Stimulated activated CD4-positive, alpha-beta T cell treated with anti-CD3 and anti-CD28 coated beads, TNF-alpha, amount 100 ng/mL, for 48 hours (primary cell): ENCODE results near the gene SCYL2.
"Not testable (repeated sequence)": the region's sequence is repeated elsewhere in the genome, so short reads cannot be mapped to it uniquely, and the experiment has no call there.

Experiments used
- DNase-seq, 3 donors: peaks; one replicate each; pipeline ENCODE4 v3.0.0-alpha.2; 2020; ENCODE audit warnings: low read depth in 3 of 3

The SCYL2 gene

DNA sequence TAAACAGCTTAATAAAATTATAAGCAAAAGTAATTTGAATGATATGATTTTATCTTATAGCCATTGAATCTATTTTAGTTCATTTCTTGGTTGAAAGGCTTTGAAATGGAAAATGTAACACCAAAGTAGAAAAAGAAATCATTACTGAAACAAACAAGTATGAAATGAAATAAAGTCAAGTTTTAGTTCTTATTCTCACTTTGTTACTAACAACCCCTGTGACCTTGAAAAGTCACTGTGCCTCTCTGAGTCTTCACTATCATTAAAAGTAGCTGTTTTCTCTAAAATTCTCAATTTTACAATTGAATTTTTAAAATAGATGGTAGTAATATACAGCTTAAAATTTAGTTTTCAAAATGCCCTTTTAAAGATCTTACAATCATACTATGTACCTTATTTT is 57.5 kb downstream of the SCYL2 start:
- no peak for DNase-seq

DNA sequence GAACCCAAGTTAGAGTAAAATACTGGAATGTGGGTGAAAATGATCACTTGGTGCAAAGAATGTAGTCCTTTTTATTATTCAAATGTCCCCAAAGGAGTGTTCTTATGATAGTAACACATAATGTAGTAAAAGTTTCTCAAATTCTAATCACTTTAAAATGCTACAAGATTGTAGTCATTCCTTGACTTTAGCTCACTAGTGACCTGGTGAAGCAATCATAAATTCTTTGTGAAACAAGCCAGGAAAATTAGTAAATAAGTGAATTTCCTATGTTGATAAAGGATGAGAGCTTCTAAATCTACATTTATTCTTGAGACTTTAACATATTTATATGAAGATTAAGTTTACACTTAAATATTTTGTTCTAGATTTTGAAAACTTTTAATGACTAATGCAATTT is 59.2 kb downstream of the SCYL2 start:
- no peak for DNase-seq

DNA sequence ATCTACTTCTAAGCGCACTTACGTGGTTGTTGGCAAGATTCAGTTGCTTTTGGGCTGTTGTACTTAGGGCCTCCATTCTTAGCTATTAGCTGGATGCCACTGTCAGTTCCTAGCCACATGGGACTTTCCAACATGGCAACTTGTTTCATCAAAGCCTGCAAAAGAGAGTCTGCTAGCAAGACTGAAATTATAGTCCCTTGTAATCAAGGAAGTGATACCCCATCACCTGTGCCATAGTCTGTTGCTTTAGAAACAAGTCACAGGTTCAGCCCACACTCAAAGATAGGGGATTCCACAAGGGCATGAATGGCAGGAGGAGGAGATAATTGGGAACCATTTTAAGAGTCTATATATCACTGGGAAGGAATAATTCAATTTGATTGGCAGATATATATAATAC is 62.8 kb downstream of the SCYL2 start:
- no peak for DNase-seq

DNA sequence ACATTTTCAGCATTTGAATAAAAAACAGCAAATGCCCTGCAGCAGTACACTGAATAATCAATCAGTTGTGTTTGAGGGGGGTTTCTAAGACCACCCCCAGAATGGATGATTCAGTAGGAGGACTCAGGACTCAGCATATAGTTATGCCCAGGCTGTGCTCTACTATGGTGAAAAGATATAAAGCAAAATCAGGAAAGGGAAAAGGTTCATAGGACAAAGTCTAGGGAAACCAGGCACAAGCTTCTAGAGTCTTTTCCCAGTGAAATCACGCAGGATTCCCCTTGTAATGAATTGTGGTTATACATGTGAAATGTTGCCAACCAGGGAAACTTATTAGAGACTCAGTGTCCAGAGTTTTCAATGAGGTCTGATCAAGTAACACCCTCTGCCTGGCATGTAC is 64.9 kb downstream of the SCYL2 start:
- no peak for DNase-seq

DNA sequence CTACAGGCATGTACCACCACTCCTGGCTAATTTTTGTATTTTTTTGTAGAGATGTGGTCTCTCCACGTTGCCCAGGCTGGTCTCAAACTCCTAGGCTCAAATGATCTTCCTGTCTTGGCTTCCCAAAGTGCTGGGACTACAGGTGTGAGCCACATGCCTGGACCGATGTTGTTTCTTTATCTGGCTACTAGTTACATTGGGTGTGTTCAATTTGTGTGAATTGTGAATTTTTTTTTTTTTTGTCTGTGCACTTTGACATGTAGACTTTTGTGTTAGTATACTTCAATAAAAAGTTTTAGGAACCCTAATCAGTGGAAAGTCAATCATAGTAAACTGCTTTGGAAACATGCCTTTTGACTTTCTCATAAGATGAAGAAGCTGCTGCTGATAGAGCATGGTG is 65.9 kb downstream of the SCYL2 start:
- no peak for DNase-seq

DNA sequence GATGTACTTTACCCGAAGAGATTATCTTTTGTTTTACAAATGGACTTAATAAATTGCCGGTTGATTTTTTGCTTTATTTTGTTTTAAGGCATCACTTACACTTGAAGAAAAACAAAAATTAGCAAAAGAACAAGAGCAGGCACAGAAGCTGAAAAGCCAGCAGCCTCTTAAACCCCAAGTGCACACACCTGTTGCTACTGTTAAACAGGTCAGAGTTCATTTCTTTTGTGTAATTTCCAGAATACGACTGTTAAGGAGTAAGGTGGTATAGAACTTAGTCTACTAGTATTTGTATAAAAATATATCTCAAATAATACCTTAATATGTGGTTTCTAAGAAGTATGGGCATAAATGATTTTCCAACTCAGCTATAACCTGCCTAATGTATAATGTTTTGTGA is 70.3 kb downstream of the SCYL2 start:
- DNase-seq = no peak

DNA sequence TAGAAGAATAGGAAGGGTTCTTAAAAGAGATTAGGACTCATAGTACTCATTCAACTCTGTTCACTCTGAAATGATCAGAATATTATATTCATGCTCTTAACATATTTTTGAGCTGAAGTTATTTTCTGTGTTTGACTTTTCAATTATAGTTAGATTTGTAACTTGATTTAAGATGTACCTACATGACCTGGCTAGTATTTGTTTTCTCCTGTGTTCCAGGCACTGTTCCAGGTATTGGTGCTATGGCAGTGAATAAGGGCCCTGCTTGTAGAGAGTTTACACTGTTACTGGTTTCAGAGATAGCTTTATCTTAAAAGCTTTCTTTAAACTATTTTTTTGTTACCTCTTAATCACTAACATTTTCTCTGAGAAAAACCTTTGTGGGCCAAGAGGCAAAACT is 70.8 kb downstream of the SCYL2 start:
- DNase-seq = no peak

DNA sequence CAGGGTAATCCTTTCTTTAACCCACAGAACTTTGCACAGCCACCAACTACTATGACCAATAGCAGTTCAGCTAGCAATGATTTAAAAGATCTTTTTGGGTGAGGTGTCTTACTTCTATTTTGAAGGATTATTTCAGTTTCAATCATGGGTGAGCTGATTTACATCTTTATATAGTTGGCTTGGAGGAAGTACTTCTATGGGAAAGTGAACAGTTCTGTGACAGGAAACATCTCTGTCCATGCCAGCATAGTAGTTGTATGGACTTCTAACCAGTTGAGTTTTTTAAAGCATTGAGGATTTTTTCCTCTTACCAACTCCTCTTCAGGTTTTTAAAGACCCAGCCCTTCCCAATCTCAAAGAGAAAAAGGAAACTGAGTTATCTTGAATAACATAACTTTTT is 72.1 kb downstream of the SCYL2 start:
- DNase-seq = no peak

DNA sequence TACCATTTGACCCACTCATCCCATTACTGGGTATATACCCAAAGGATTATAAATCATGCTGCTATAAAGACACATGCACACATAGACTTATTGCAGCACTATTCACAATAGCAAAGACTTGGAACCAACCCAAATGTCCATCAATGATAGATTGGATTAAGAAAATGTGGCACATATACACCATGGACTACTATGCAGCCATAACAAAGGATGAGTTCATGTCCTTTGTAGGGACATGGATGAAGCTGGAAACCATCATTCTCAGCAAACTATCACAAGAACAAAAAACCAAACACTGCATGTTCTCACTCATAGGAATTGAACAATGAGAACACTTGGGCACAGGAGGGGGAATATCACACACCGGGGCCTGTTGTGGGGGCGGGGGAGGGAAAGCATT is 75.9 kb downstream of the SCYL2 start:
- not testable (repeated sequence) for DNase-seq

DNA sequence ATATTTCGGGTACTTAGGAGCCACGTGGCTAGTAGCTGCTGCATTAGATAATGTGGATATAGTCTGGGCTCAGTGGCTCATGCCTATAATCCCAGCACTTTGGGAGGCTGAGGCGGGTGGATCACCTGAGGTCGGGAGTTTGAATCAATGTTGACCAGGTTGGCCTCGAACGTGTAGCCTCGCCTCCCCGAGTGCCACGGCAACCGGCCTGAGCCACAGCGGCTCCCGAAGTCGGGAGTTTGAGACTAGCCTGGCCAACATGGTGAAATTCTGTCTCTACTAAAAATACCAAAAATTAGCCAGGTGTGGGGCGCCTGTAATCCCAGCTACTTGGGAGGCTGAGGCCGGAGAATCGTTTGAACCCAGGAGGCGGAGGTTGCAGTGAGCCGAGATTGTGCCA is 77.4 kb downstream of the SCYL2 start:
- DNase-seq = not testable (repeated sequence)

DNA sequence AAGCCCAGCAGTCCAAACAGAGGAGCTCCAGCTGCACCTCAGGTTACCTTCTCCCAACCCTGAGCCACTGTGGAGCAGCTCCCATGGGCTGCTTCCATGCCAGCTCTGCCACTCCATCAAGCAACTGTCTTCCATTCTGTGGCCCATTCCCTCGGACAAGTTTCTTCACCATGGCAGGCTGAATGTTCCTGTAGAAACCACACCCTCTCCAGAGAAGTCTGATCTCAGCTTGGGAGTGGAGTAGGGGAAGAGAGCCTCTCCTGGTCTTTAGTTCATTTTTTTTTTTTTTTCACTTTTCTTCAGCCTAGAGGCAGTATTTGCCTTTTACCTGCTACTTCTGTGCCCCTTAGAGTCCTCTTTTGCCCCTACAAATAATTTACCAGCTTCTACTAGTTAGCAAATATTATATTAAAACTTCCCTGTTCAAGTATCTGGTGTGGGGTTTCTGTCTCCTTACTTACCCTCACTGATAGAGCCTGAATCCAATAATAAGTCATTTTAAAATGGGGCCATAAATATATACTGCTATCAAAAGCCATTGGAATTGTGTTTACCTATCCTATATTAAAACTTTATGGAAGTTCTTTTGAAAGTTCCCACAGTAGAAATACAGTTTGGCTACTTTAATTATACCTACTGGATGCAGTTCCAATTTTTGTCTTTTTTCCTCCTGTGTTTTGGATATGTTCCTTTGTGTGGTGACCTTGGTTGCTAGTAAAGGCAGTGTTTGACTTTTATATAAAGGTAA is 78.2 kb downstream of the SCYL2 start:
- no peak for DNase-seq

DNA sequence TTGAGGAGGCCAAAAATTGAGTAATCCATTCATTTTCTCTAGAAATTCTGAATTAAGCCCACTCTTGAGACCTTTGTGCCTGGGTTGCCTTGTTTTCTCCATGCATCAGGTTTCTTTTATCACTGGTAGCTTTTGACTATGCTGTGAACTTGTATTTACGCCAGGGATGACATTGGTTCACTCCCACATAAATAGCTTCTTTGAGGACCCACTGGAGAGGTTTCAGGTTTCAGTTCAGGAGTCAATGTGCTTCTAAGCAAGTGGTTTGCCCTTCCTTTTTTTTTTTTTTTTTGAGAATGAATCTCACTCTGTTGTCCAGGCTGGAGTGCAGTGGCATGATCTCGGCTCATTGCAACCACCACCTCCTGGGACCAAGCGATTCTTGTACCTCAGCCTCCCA is 79.7 kb downstream of the SCYL2 start:
- no peak for DNase-seq

DNA sequence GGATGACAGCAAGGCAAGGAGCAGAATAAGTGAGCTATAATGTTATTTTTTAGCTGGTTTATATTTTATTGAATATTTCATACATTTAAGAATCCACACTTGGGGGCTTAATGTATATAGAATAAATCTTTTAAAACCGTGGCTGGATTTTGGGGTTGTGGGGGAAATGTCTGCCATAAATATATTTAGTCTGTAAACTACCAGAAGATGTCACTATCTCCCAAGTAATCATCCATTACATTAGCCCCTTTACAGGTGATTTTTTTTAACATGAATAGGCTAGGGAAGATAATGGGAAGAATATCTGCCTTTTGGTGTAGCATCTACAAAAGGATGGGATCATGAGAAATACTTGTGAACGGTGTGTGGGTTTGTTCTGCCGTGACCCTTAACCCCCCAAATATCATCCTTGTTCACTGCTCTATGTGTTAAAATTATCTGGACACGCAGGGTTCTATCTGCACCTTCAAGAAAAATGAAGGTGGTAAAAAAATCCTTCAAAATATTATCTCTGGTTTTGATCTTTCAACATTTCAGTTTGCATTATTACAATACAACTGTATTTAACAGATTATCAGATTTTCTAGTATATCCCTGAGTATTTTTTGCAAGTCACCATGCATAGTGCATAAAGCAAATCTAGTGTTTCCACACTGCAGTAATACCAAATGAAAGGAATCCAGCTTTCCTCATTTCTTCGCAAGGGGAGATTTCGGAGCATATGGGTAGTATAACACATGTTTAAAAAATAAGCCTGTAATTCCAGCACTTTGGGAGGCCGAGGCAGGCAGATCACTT is 81.9 kb downstream of the SCYL2 start:
- no peak for DNase-seq

DNA sequence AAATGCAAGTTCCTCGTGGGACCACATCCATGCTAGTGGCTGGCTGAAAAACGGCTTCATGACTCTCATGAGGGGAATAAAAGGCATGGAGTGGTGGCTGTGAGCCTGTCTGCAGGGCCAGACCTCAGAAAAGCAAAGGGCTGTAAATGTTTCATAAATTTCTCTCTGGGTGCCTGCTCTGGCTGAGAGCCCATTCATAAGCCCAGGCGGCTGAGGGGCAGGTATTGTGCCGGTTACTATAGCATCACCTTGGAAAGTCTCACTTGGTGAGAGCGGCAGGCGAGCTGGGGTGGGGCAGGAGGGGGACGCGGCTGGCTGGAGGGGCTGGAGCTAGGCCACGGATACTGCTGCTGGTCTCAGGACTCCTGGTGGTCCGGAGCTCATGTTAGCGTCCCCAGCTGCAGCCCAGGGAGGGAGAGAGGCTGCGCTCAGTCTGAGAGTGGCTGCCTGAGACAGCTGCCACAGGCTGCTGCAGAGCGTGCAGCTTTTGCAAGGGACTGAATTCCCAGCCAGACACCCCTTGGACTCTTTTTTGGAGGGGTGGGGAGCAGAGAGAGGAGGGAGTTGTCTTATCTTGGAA is 89.8 kb downstream of the SCYL2 start, which contains the start of gene SLC17A8:
Gene SLC17A8 (plus strand): TSS at position 431 of the 580 bp plus-strand sequence. CDS start 318 bp downstream, outside the sequence.
- no peak for DNase-seq

DNA sequence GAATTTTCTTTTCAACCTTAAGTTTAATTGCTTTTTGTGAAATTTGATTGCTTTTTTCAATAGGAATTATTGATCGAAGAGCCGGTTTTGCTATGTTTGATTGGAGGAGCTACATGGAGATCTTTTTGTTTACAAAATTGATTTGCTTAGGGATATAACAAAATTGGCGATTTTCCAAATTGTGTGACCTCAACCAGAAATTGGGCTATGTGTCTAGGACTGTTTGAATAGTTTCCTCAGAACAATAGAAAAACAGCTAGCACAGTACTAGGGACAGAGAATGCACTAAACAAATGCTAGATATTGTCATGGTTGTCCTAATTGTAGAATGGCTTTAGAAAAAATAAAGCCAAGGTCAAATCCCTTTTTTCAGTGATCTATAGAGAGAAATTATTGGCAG is 92.3 kb downstream of the SCYL2 start:
- DNase-seq = no peak

DNA sequence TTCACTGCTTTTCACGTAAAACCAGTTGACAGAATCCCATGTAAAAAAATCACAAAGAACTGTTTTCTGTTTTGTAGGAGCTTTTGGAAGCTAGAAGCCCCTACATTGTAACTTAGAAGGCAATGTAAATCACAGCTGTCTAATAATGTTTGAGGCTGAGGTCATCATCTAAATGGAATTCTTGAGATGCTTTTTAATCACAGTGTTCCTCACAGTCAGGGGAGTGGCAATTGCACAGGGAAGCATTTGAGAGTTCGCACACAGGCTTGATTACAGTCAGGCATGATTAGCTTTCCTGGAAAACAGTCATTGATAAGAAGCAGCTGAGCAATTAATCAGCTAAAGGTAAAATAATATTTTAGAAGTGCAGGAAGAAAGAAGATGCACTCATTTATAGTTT is 92.8 kb downstream of the SCYL2 start:
- no peak for DNase-seq

DNA sequence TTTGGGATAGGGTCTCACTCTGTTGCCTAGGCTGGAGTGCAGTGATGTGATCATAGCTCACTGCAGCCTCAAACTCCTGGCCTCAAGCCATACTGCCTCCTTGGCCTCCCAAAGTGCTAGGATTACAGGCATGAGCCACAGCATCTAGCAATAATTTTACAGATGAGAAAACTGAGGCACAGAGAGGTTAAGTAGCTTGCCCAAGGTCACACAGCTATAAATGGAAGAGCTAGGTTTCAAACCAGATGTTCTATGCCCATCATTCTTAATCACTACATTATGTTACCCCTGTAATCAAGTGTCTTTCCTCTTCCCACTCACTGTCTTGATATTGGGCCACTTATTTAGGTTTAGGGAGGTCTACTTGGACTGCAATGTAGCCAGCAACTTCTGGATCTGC is 93.5 kb downstream of the SCYL2 start:
- DNase-seq = no peak

DNA sequence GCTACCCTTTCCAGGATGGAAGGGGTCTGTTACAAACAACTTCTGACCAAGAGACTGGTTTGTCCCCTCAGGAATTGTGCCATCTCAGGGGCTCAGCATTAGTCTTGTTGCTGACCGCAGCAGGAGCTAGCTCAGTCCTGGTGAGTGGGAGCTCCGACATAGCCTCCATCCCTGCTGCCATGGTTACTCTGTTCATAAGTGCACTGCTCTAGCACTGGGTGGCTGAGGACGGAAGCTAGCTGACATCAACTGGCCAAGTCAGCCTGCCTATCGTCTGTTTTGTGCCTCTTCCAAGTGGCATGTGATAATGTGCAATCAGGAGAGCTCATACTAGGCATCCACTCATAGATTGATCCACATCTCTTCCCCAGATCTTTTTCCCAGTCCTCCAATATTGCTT is 97.3 kb downstream of the SCYL2 start:
- no peak for DNase-seq

DNA sequence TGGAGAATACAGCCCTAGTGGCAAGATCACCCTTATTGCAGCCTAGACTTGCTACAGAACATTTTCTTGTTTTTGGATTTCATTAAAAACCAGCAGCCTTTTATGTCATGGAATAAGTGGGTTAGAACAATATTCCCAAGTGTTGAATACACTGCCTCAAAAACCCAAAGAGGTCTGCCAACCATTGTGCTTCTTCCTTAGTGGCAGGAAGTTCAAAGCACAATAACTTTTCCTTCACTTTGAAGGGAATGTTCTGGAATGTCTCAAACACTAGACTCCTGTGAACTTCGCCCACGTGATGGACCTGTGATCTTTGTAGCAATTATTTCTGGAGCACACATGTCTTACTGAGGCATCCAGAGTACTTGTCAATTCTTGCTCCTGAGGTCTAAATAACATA is 98.4 kb downstream of the SCYL2 start:
- DNase-seq = no peak

DNA sequence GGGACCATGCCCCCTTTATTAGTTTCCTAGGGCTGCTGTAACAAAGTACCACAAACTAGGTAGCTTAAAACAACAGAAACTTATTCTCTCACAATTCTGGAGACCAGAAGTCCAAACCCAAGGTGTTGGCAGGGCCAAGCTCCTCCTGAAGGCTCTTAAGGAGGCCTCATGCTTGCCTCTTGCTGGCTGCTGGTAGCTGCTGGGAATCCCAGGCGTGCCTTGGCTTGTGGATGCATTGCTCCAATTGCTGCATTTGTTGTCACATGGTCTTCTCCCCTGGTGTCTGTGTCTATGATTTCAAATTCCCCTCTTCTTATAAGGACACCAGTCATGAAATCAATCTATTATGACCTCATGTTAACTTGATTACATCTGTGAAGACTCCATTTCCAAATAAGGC is 101.1 kb downstream of the SCYL2 start:
- no peak for DNase-seq

DNA sequence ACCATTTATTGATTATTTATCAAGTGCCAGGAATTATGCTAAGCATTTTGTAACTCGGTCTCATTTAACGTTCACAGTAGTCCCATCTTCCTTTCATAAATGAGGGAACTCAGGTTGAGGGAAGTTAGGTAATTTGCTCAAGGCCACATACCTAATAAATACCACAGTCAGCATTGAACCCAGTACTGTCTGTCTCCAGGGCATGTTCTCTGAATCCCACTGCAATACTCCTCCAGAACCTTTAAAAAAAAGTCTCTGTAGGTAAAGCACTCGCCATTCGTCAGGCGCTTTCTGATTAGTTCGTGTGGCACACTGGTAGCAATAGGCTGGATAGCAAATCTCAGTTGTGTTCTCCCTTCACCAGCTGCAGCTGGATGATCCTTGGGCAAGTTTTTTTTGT is 104.2 kb downstream of the SCYL2 start:
- DNase-seq = no peak

DNA sequence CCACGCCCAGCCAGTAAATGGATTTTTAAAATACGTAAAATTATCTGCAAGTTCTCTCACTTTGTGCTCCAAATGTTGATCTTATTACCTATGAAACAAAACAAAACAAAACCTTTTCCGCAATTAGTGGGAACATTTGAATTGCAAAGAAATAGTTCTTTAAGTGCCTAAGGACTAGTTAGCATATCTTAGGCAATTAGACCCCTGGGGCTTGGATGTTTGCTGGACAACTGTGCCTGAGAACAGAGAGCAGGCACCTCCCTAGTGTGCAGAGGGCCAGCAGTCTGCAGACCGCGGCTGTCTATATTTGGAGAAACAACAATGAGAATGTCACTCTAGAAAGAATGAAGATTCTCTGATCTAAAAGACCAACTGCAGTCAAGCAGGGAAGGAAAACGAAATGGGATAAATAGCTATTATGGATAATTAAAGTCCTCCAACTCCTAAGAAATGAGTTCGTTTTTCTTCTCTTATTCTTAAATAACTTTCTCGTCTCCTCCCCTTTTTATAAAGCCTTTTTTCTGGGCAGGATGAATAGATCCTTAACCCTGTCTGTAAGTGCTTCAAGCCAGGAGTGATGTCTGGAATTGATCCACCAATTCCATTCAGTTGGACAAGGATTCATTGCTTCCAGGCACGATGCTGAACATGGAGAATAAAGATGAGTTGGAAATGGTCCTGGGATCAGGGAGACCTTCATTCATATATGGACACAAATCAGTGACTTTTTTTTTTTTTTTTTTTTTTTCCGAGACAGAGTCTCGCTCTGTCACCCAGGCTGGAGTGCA is 106.1 kb downstream of the SCYL2 start:
- DNase-seq = no peak
